HG02678 (cell line): ENCODE results near the gene NAP1L5.
A peak's percentile ranks its signal among the peaks of the same experiment; 100 is the strongest.

Source experiments
- ATAC-seq: cut with Tn5 transposase; IDR thresholded peaks from one replicate; pipeline ENCODE4 v1.9.1; 2021; ENCODE audit warnings: mild to moderate bottlenecking, moderate library complexity; ENCODE audit not compliant: unreplicated experiment

Gene NAP1L5

GRCh38 chr4:88697588-88698329 is at the start of gene NAP1L5:
Gene NAP1L5 (minus strand): TSS chr4:88697829. CDS start chr4:88697754, 75 bp downstream.
- peak; percentile 97 for ATAC-seq

GRCh38 chr4:88747351-88747750 is 49.7 kb upstream of the NAP1L5 start:
- no peak for ATAC-seq

GRCh38 chr4:88746206-88746605 is 48.6 kb upstream of the NAP1L5 start:
- ATAC-seq: no peak

- ATAC-seq: no peak
Observed at GRCh38 chr4:88745581-88746163, 48.0 kb upstream of the NAP1L5 start.

- no peak for ATAC-seq
Observed at GRCh38 chr4:88745175-88745574, 47.5 kb upstream of the NAP1L5 start.

- no peak for ATAC-seq
Observed at GRCh38 chr4:88744609-88745008, 47.0 kb upstream of the NAP1L5 start.

- ATAC-seq: no peak
Observed at GRCh38 chr4:88743696-88744095, 46.1 kb upstream of the NAP1L5 start.

- ATAC-seq: no peak
Observed at GRCh38 chr4:88742561-88742960, 44.9 kb upstream of the NAP1L5 start.

- no peak for ATAC-seq
Observed at GRCh38 chr4:88738180-88738579, 40.6 kb upstream of the NAP1L5 start.

GRCh38 chr4:88737307-88737941 is 39.8 kb upstream of the NAP1L5 start:
- ATAC-seq: peak; percentile 99

- ATAC-seq: no peak
Observed at GRCh38 chr4:88736264-88736663, 38.6 kb upstream of the NAP1L5 start.

- ATAC-seq: no peak
Observed at GRCh38 chr4:88735564-88735963, 37.9 kb upstream of the NAP1L5 start.

GRCh38 chr4:88734403-88734949 is 36.8 kb upstream of the NAP1L5 start:
- ATAC-seq: no peak

- ATAC-seq: no peak
Observed at GRCh38 chr4:88732714-88733368, 35.2 kb upstream of the NAP1L5 start.

- ATAC-seq: no peak
Observed at GRCh38 chr4:88731381-88731780, 33.8 kb upstream of the NAP1L5 start.

GRCh38 chr4:88730811-88731210 is 33.2 kb upstream of the NAP1L5 start:
- ATAC-seq: no peak

GRCh38 chr4:88729146-88729760 is 31.6 kb upstream of the NAP1L5 start:
- no peak for ATAC-seq

- no peak for ATAC-seq
Observed at GRCh38 chr4:88728146-88728545, 30.5 kb upstream of the NAP1L5 start.

- no peak for ATAC-seq
Observed at GRCh38 chr4:88725986-88726385, 28.4 kb upstream of the NAP1L5 start.

GRCh38 chr4:88725143-88725542 is 27.5 kb upstream of the NAP1L5 start:
- ATAC-seq: no peak

GRCh38 chr4:88724406-88724805 is 26.8 kb upstream of the NAP1L5 start:
- no peak for ATAC-seq
